Measurements from ENCODE around the gene SPECC1.

GRCh38 chr17:20254541-20254940 lies 245.4 kb downstream of the SPECC1 start:
- no peak for TF ChIP-seq GATA3 (IDR thresholded peaks at IDR 0.05; ENCODE audit: low read depth, low read length)
- TF ChIP-seq GATA2 (IDR thresholded peaks at IDR 0.05; ENCODE audit: low read depth, low read length) = no peak
